ENCODE data around the gene RAB11FIP4. TPM values are rescaled to one million over a fixed set of nuclear protein-coding genes. Genes with fewer than 3 reads are reported as not detected.
"Not testable (repeated sequence)": the region's sequence is repeated elsewhere in the genome, so short reads cannot be mapped to it uniquely, and the experiment has no call there.

The RAB11FIP4 gene
- total and polyA plus RNA-seq, 2 of the 8 experiments (the other 6 are each of a cell fraction or from before 2014, with no cell fraction given): 21.7 to 53.2 TPM

DNA sequence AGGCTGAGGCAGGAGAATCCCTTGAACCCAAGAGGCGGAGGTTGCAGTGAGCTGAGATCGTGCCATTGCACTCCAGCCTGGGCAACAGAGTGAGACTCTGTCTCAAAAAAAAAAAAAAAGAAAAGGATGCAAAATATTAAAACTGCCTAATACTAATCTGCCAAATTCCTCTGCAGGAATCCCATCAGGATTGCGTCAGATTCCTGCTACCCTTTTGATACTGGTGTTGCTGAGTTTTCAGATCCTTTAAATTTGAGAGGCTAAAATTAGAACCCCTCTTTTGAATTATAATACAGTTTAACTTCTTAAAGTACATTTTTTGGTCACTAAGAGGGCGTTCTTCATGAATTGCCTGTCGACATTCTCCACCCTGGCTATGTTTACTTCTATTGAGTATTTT, 51.4 kb downstream of the RAB11FIP4 start:
- H4K8ac ChIP-seq (ENCODE audit: extremely low read depth, insufficient read depth, low read length); H2BK120ac ChIP-seq (replicated peaks; ENCODE audit: low read depth, low read length); H4K5ac ChIP-seq (ENCODE audit: insufficient read length, low read depth, low read length); H3K23ac ChIP-seq (ENCODE audit: insufficient read length); H2BK20ac ChIP-seq (ENCODE audit: low read length); H4K91ac ChIP-seq (replicated peaks; ENCODE audit: insufficient read length, low read length); H2BK5ac ChIP-seq (ENCODE audit: low read depth, low read length); H4K20me1 ChIP-seq (replicated peaks in 1 of 2; ENCODE audit: control insufficient read depth in 1 of 2, insufficient read depth in 2 of 2, low read length in 2 of 2); H3K36me3 ChIP-seq (ENCODE audit: control insufficient read depth in 2 of 4, insufficient read depth in 4 of 4, low read length in 3 of 4); DNase-seq (ENCODE audit: low read depth in 1 of 2, low spot score in 2 of 2); H3K56ac ChIP-seq (replicated peaks; ENCODE audit: insufficient read length, low read depth, low read length); H3K18ac ChIP-seq (ENCODE audit: extremely low read depth, low read length); H2AFZ ChIP-seq (ENCODE audit: low read length); H3K9ac ChIP-seq (replicated peaks in 1 of 4; ENCODE audit: extremely low read depth in 1 of 4, low read depth in 3 of 4, low read length in 3 of 4); H3K79me1 ChIP-seq (ENCODE audit: low read depth, low read length); POLR2A ChIA-PET (ENCODE audit: partially characterized antibody); H3K27ac ChIP-seq (ENCODE audit: low read depth, low read length); FAIRE-seq; H2AK5ac ChIP-seq (ENCODE audit: low read depth, low read length); H3K27me3 ChIP-seq (replicated peaks in 1 of 4; ENCODE audit: control insufficient read depth in 3 of 4, extremely low read depth in 1 of 4, insufficient read depth in 3 of 4, low read length in 3 of 4); H3K14ac ChIP-seq (ENCODE audit: insufficient read length); H3K4me2 ChIP-seq (ENCODE audit: insufficient read depth in 1 of 2, low read depth in 2 of 2, low read length in 2 of 2); H3K4me3 ChIP-seq (ENCODE audit: extremely low read depth in 1 of 4, insufficient read depth in 2 of 4, low read depth in 3 of 4, low read length in 4 of 4); H2BK12ac ChIP-seq (ENCODE audit: low read depth, low read length); H3K4me1 ChIP-seq (replicated peaks in 1 of 4; ENCODE audit: control insufficient read depth in 3 of 4, insufficient read depth in 4 of 4, low read length in 3 of 4); H3K79me2 ChIP-seq (ENCODE audit: control insufficient read depth in 1 of 2, insufficient read depth in 2 of 2, low read length in 2 of 2); H3K23me2 ChIP-seq (ENCODE audit: low read depth, low read length); H2BK15ac ChIP-seq (ENCODE audit: low read length); H3K9me3 ChIP-seq (ENCODE audit: insufficient read depth in 2 of 2, low read depth in 1 of 2, low read length in 1 of 2); H3K4ac ChIP-seq (replicated peaks; ENCODE audit: insufficient read length, low read depth, low read length): not testable (repeated sequence)
- CTCF ChIA-PET (ENCODE audit: partially characterized antibody): interaction anchor here (0.8 to 17.3 kb wide), 5 partner anchors 9 to 85 kb away, joined by 3 to 325 read pairs (median 3); no protein-coding TSS in a partner anchor
- WGBS, 2 experiments (ENCODE audit: extremely low coverage in 1 of 2, insufficient coverage in 1 of 2, insufficient read length in 1 of 2, insufficient replicate concordance in 2 of 2, low coverage in 1 of 2, low lambda C conversion rate in 2 of 2, missing lambda C conversion rate in 1 of 2): 81% methylated on average over 5 of the region's 5 CpGs; no CpG with 5 or more reads in 1 of the 2 experiments
- TF ChIP-seq CEBPB (IDR thresholded peaks at IDR 0.05; ENCODE audit: low read depth, low read length): peak; percentile 47; the same call in 1 of the 2 replicates
